Thyroid gland (tissue), 4 donors: ENCODE data around the gene SV2A. TPM values are rescaled to one million over a fixed set of nuclear protein-coding genes. Genes with fewer than 3 reads are reported as not detected.
A peak's percentile ranks its signal among the peaks of the same experiment; 100 is the strongest.
"Not testable (repeated sequence)": the region's sequence is repeated elsewhere in the genome, so short reads cannot be mapped to it uniquely, and the experiment has no call there.

Experiments
- DNase-seq, 2 donors: peaks; one replicate each; pipeline ENCODE4 v3.0.0-alpha.2; 2019
- H3K27ac ChIP-seq, 3 donors: fragments of 200-600 bp; sonication (generic); 1 replicate in 2 of 3; 2 replicates in 1 of 3; pipeline ENCODE4 v1.5.1; 2016 to 2019; ENCODE audit warnings: mild to moderate bottlenecking in 1 of 3, moderate library complexity in 1 of 3
- H3K27me3 ChIP-seq: fragments of 200-600 bp; sonication (generic); one replicate; pipeline ENCODE4 v1.5.1; 2019
- H3K36me3 ChIP-seq, 2 donors: fragments of 200-600 bp; sonication (generic); one replicate each; pipeline ENCODE4 v1.5.1; 2016 to 2019
- H3K4me1 ChIP-seq, 2 donors: fragments of 200-600 bp; sonication (generic); one replicate each; pipeline ENCODE4 v1.5.1; 2017 to 2019
- H3K4me3 ChIP-seq, 3 donors: fragments of 200-600 bp; sonication (generic); replicated peaks in 1 of 3; 1 replicate in 2 of 3; 2 replicates in 1 of 3; pipeline ENCODE4 v1.5.1; 2016; ENCODE audit warnings: mild to moderate bottlenecking in 1 of 3
- H3K9me3 ChIP-seq: fragments of 200-600 bp; sonication (generic); one replicate; pipeline ENCODE4 v1.5.1; 2017
- CTCF ChIP-seq, 6 experiments: fragments of 200-600 bp in 3 of 6; fragments of 450-650 bp in 3 of 6; sonication (generic) in 3 of 6; IDR thresholded peaks; one replicate each; pipeline ENCODE4 v1.5.1; 2016 to 2019; ENCODE audit warnings: antibody characterized with exemption in 6 of 6, mild to moderate bottlenecking in 2 of 6, inconsistent platforms in 1 of 6, moderate library complexity in 1 of 6
- POLR2A ChIP-seq, 2 donors: fragments of 450-650 bp; IDR thresholded peaks; one replicate each; pipeline ENCODE4 v1.6.1; 2017; ENCODE audit warnings: antibody characterized with exemption in 2 of 2, mild to moderate bottlenecking in 2 of 2, moderate library complexity in 1 of 2
- WGBS, 2 donors: methylation state at CpG; one replicate each; pipeline ENCODE4 v1.1.5; 2017; 5-methylcytosine and 5-hydroxymethylcytosine counted together
- intact Hi-C: fragments of 100-400 bp; cut with DNase I; formaldehyde crosslinking; loops from one replicate; pipeline ENCODE4 v1.15.1; 2023
- total RNA-seq, 4 donors: library from RNA; depleted of rRNA; stranded (reverse); fragments of >200 nt; gene quantifications; one replicate each; pipeline ENCODE4 v1.2.3, GENCODE V29; 2016

The SV2A gene
- total RNA-seq, 4 donors from 2014 or later, result 3.0 to 5.9 (median 4.0) TPM

DNA sequence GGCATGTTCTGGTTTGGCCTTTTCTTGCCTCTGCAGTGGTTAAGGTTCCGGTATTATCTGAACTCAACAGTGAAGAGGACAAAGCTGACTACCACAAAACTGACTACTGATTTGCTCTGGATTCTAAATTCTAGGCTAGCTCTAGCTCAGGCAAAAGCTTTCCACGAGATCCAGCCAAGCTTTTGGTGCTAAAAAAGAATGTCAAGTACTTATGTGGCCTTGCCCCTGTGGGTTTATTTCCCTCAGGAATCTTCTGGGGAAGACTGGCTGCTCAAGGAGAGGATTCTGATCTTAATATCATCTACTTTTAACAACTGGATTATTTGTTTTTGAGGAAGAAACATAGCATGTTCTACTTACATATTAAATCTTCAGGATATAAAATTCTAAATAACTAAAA lies 45.1 kb upstream of the SV2A start:
- H3K36me3 ChIP-seq, result peaks cover 36 to 43% of the 10 kb centered on the region in 2 donors

DNA sequence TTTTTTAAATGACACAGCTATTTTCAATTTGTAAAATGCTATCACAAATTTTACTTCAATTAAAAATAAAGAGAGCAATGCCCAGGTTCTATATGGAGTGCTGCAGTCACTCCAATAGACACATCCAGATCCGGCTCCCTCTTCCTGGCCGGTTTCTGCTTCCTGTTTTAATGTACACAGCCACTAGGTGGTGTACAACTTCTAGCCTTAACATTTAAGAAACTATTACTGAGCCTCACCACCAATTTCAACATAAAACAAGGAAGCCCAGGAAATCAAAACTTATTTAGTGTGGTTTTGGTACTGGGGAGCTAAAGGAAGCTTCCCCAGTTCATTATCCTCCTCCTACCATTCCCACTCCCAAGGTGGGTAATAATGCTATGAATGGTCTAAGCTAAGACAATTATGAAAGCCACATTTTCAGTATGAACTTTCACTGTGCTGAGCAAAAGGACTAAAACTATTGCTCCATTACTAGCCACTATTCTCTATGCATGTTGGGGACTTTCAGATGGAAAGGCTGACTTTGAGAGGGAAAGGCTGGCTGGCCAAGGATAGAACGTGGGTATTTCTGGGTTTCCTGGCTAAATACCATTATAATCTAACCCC lies 44.5 kb upstream of the SV2A start:
- peak; percentile 51 to 53 for DNase-seq
- Histone ChIP-seq H3K27me3 (no peaks in the 10 kb centered on the region), H3K27ac (peak overlapping the region in 2 of 3 donors; percentile 18 to 71), H3K4me3 (no peak overlapping the region), H3K4me1 (peaks cover 0 to 21% of the 10 kb centered on the region in 2 donors), H3K9me3 (no peaks in the 10 kb centered on the region), H3K36me3 (peaks cover 42 to 47% of the 10 kb centered on the region in 2 donors)
- WGBS, 2 donors, result 29% methylated on average over 3 of the region's 3 CpGs
- intact Hi-C loops, result loop anchor here (5.0 to 10.0 kb wide), 3 partner anchors 53 to 205 kb away; partner anchors contain the start of gene OTUD7B
- TF ChIP-seq CTCF (IDR thresholded peaks at IDR 0.05) (peak; percentile 56 to 88 (median 78)), POLR2A (IDR thresholded peaks at IDR 0.05) (no peak)

More for the DNA sequence above, 45.1 kb upstream of the SV2A start:
- 50 to 53% methylated on average over 2 of the region's 2 CpGs for WGBS, 2 donors
- intact Hi-C loops, result loop anchor here (5.0 to 10.0 kb wide), 3 partner anchors 52 to 205 kb away; partner anchors contain the start of gene OTUD7B
- Histone ChIP-seq H3K27ac (peak overlapping the region; percentile 18 to 71 (median 25)), H3K4me3 (no peak overlapping the region), H3K9me3 (no peaks in the 10 kb centered on the region), H3K4me1 (peaks cover 0 to 21% of the 10 kb centered on the region in 2 donors), H3K27me3 (no peaks in the 10 kb centered on the region)
- TF ChIP-seq CTCF (IDR thresholded peaks at IDR 0.05) (no peak), POLR2A (IDR thresholded peaks at IDR 0.05) (no peak)
- DNase-seq, result no peak

- H3K4me3 ChIP-seq, H3K4me1 ChIP-seq, H3K27ac ChIP-seq, H3K27me3 ChIP-seq, intact Hi-C loops, DNase-seq, H3K9me3 ChIP-seq: not testable (repeated sequence)
- WGBS, 2 donors, result 96 to 98% methylated on average over 14 of the region's 14 CpGs
- H3K36me3 ChIP-seq, result peaks cover 18 to 19% of the 10 kb centered on the region in 2 donors
Measured at GRCh38 chr1:149957548-149957947, 39.9 kb upstream of the SV2A start.

- no peak for TF ChIP-seq POLR2A (IDR thresholded peaks at IDR 0.05)
- TF ChIP-seq CTCF (IDR thresholded peaks at IDR 0.05), result no peak
- H3K9me3 ChIP-seq, result no peaks in the 10 kb centered on the region
- 71 to 76% methylated on average over 6 of the region's 6 CpGs for WGBS, 2 donors
- no peak overlapping the region for H3K4me3 ChIP-seq
- intact Hi-C loops, result no loop called here
- no peak overlapping the region for H3K27ac ChIP-seq
- no peaks in the 10 kb centered on the region for H3K4me1 ChIP-seq
- peaks cover 45 to 48% of the 10 kb centered on the region in 2 donors for H3K36me3 ChIP-seq
- DNase-seq, result no peak
- no peaks in the 10 kb centered on the region for H3K27me3 ChIP-seq
Measured at GRCh38 chr1:149949911-149950310, 32.3 kb upstream of the SV2A start.

- Histone ChIP-seq H3K4me3 (no peak overlapping the region), H3K27ac (no peak overlapping the region), H3K27me3 (no peaks in the 10 kb centered on the region), H3K9me3 (no peaks in the 10 kb centered on the region), H3K36me3 (peaks cover 53 to 58% of the 10 kb centered on the region in 2 donors), H3K4me1 (no peaks in the 10 kb centered on the region)
- TF ChIP-seq POLR2A (IDR thresholded peaks at IDR 0.05), result no peak
- TF ChIP-seq CTCF (IDR thresholded peaks at IDR 0.05), result no peak
- WGBS, 2 donors, result 95 to 98% methylated on average over 4 of the region's 4 CpGs
- intact Hi-C loops, result no loop called here
- DNase-seq, result no peak
Measured at GRCh38 chr1:149945206-149945605, 27.6 kb upstream of the SV2A start.
